ENCODE measurements around the gene TOP3B.

The TOP3B gene

GRCh38 chr22:21982338-21982965 is at the start of gene TOP3B:
TSS of gene TOP3B (minus strand) at chr22:21982787. CDS start at chr22:21975709, 7,078 bp downstream.
- no peaks in the 10 kb centered on the region for H3K36me3 ChIP-seq (ENCODE audit: control insufficient read depth, insufficient read depth, low read length)
- H3K4me3 ChIP-seq (ENCODE audit: low read length) = peak within 1 kb of the TSS; percentile 89
- no peak within 1 kb of the TSS for H3K27ac ChIP-seq (ENCODE audit: low read length)

GRCh38 chr22:22031183-22031945 is 48.8 kb upstream of the TOP3B start:
- Histone ChIP-seq H3K9me3 (ENCODE audit: control insufficient read depth, insufficient read depth, low read length) (no peaks in the 10 kb centered on the region), H3K4me1 (ENCODE audit: control insufficient read depth, insufficient read depth, low read length) (peaks cover 3% of the 10 kb centered on the region), H3K36me3 (ENCODE audit: control insufficient read depth, insufficient read depth, low read length) (no peaks in the 10 kb centered on the region), H3K27me3 (ENCODE audit: control insufficient read depth, insufficient read depth, low read length) (peaks cover 34% of the 10 kb centered on the region; the same call in 1 of the 2 replicates), H3K27ac (ENCODE audit: low read length) (no peak overlapping the region), H3K4me3 (ENCODE audit: low read length) (no peak overlapping the region)
- no peak for DNase-seq (ENCODE audit: low read depth, low spot score)
- WGBS (ENCODE audit: insufficient coverage, insufficient read length) = no CpG with 5 or more reads among the region's 9 CpGs

More at GRCh38 chr22:21982338-21982965, at the start of gene TOP3B:
- peak; percentile 33 for DNase-seq (ENCODE audit: low read depth, low spot score)
- WGBS (ENCODE audit: insufficient coverage, insufficient read length) = no CpG with 5 or more reads among the region's 54 CpGs
- no peaks in the 10 kb centered on the region for H3K9me3 ChIP-seq (ENCODE audit: control insufficient read depth, insufficient read depth, low read length)
- no peaks in the 10 kb centered on the region; the same call in 1 of the 2 replicates for H3K27me3 ChIP-seq (ENCODE audit: control insufficient read depth, insufficient read depth, low read length)
- H3K4me1 ChIP-seq (ENCODE audit: control insufficient read depth, insufficient read depth, low read length) = no peaks in the 10 kb centered on the region

- Histone ChIP-seq H3K36me3 (ENCODE audit: control insufficient read depth, insufficient read depth, low read length) (no peaks in the 10 kb centered on the region; the same call in 1 of the 2 replicates), H3K27me3 (ENCODE audit: control insufficient read depth, insufficient read depth, low read length) (peaks cover 28% of the 10 kb centered on the region), H3K9me3 (ENCODE audit: control insufficient read depth, insufficient read depth, low read length) (no peaks in the 10 kb centered on the region), H3K4me1 (ENCODE audit: control insufficient read depth, insufficient read depth, low read length) (peaks cover 5% of the 10 kb centered on the region), H3K4me3 (ENCODE audit: low read length) (no peak overlapping the region), H3K27ac (ENCODE audit: low read length) (no peak overlapping the region)
- peak; percentile 29 for DNase-seq (ENCODE audit: low read depth, low spot score)
- WGBS (ENCODE audit: insufficient coverage, insufficient read length) = no CpG with 5 or more reads among the region's 7 CpGs
These were observed 48.1 kb upstream of the TOP3B start for GRCh38 chr22:22030493-22031182.

- Histone ChIP-seq H3K9me3 (ENCODE audit: control insufficient read depth, insufficient read depth, low read length) (no peaks in the 10 kb centered on the region), H3K4me3 (ENCODE audit: low read length) (no peak overlapping the region), H3K27me3 (ENCODE audit: control insufficient read depth, insufficient read depth, low read length) (peaks cover 10% of the 10 kb centered on the region), H3K27ac (ENCODE audit: low read length) (no peak overlapping the region), H3K36me3 (ENCODE audit: control insufficient read depth, insufficient read depth, low read length) (no peaks in the 10 kb centered on the region; the same call in 1 of the 2 replicates), H3K4me1 (ENCODE audit: control insufficient read depth, insufficient read depth, low read length) (peaks cover 7% of the 10 kb centered on the region)
- whole genome bisulfite sequencing (ENCODE audit: insufficient coverage, insufficient read length) = no CpG with 5 or more reads among the region's 3 CpGs
- no peak for DNase-seq (ENCODE audit: low read depth, low spot score)
These were observed 45.4 kb upstream of the TOP3B start for GRCh38 chr22:22027955-22028354.

- H3K27me3 ChIP-seq (ENCODE audit: control insufficient read depth, insufficient read depth, low read length) = peaks cover 5% of the 10 kb centered on the region
- no peaks in the 10 kb centered on the region for H3K9me3 ChIP-seq (ENCODE audit: control insufficient read depth, insufficient read depth, low read length)
- no peaks in the 10 kb centered on the region; the same call in 1 of the 2 replicates for H3K36me3 ChIP-seq (ENCODE audit: control insufficient read depth, insufficient read depth, low read length)
- H3K4me1 ChIP-seq (ENCODE audit: control insufficient read depth, insufficient read depth, low read length) = peaks cover 7% of the 10 kb centered on the region
- WGBS (ENCODE audit: insufficient coverage, insufficient read length) = no CpG with 5 or more reads among the region's 13 CpGs
- no peak overlapping the region for H3K4me3 ChIP-seq (ENCODE audit: low read length)
- no peak overlapping the region for H3K27ac ChIP-seq (ENCODE audit: low read length)
- no peak for DNase-seq (ENCODE audit: low read depth, low spot score)
These were observed 43.7 kb upstream of the TOP3B start for GRCh38 chr22:22026157-22026831.

- H3K27me3 ChIP-seq (ENCODE audit: control insufficient read depth, insufficient read depth, low read length) = peaks cover under 1% of the 10 kb centered on the region
- peaks cover 3% of the 10 kb centered on the region; the same call in 1 of the 2 replicates for H3K4me1 ChIP-seq (ENCODE audit: control insufficient read depth, insufficient read depth, low read length)
- no peak overlapping the region for H3K27ac ChIP-seq (ENCODE audit: low read length)
- H3K36me3 ChIP-seq (ENCODE audit: control insufficient read depth, insufficient read depth, low read length) = no peaks in the 10 kb centered on the region; the same call in 1 of the 2 replicates
- H3K4me3 ChIP-seq (ENCODE audit: low read length) = no peak overlapping the region
- no peak for DNase-seq (ENCODE audit: low read depth, low spot score)
- no CpG with 5 or more reads among the region's 7 CpGs for WGBS (ENCODE audit: insufficient coverage, insufficient read length)
- no peaks in the 10 kb centered on the region for H3K9me3 ChIP-seq (ENCODE audit: control insufficient read depth, insufficient read depth, low read length)
These were observed 43.0 kb upstream of the TOP3B start for GRCh38 chr22:22025320-22026156.

GRCh38 chr22:22024440-22024839 is 41.9 kb upstream of the TOP3B start:
- Histone ChIP-seq H3K36me3 (ENCODE audit: control insufficient read depth, insufficient read depth, low read length) (no peaks in the 10 kb centered on the region; the same call in 1 of the 2 replicates), H3K4me1 (ENCODE audit: control insufficient read depth, insufficient read depth, low read length) (peaks cover 3% of the 10 kb centered on the region; the same call in 1 of the 2 replicates), H3K27me3 (ENCODE audit: control insufficient read depth, insufficient read depth, low read length) (peaks cover 2% of the 10 kb centered on the region), H3K4me3 (ENCODE audit: low read length) (no peak overlapping the region), H3K9me3 (ENCODE audit: control insufficient read depth, insufficient read depth, low read length) (no peaks in the 10 kb centered on the region), H3K27ac (ENCODE audit: low read length) (no peak overlapping the region)
- WGBS (ENCODE audit: insufficient coverage, insufficient read length) = no CpG with 5 or more reads among the region's 10 CpGs
- DNase-seq (ENCODE audit: low read depth, low spot score) = no peak

GRCh38 chr22:22023581-22024137 is 41.1 kb upstream of the TOP3B start:
- H3K36me3 ChIP-seq (ENCODE audit: control insufficient read depth, insufficient read depth, low read length) = no peaks in the 10 kb centered on the region; the same call in 1 of the 2 replicates
- WGBS (ENCODE audit: insufficient coverage, insufficient read length) = no CpG with 5 or more reads among the region's 4 CpGs
- no peak for DNase-seq (ENCODE audit: low read depth, low spot score)
- no peaks in the 10 kb centered on the region for H3K9me3 ChIP-seq (ENCODE audit: control insufficient read depth, insufficient read depth, low read length)
- no peak overlapping the region for H3K27ac ChIP-seq (ENCODE audit: low read length)
- H3K4me3 ChIP-seq (ENCODE audit: low read length) = no peak overlapping the region
- H3K27me3 ChIP-seq (ENCODE audit: control insufficient read depth, insufficient read depth, low read length) = peaks cover 2% of the 10 kb centered on the region
- peaks cover 3% of the 10 kb centered on the region; the same call in 1 of the 2 replicates for H3K4me1 ChIP-seq (ENCODE audit: control insufficient read depth, insufficient read depth, low read length)

- Histone ChIP-seq H3K9me3 (ENCODE audit: control insufficient read depth, insufficient read depth, low read length) (no peaks in the 10 kb centered on the region), H3K4me3 (ENCODE audit: low read length) (no peak overlapping the region), H3K4me1 (ENCODE audit: control insufficient read depth, insufficient read depth, low read length) (peaks cover 3% of the 10 kb centered on the region; the same call in 1 of the 2 replicates), H3K36me3 (ENCODE audit: control insufficient read depth, insufficient read depth, low read length) (no peaks in the 10 kb centered on the region; the same call in 1 of the 2 replicates), H3K27me3 (ENCODE audit: control insufficient read depth, insufficient read depth, low read length) (peaks cover 2% of the 10 kb centered on the region), H3K27ac (ENCODE audit: low read length) (no peak overlapping the region)
- DNase-seq (ENCODE audit: low read depth, low spot score) = no peak
- no CpG with 5 or more reads among the region's 6 CpGs for WGBS (ENCODE audit: insufficient coverage, insufficient read length)
These were observed 40.5 kb upstream of the TOP3B start for GRCh38 chr22:22022947-22023534.

All from iPS DF 6.9 (cell line).